ENCODE results near the gene LDLRAD2. TPM values are rescaled to one million over a fixed set of nuclear protein-coding genes. Genes with fewer than 3 reads are reported as not detected.
"Not testable (repeated sequence)": the region's sequence is repeated elsewhere in the genome, so short reads cannot be mapped to it uniquely, and the experiment has no call there.

The LDLRAD2 gene
- total RNA-seq, 1 experiment from 2014 or later: 0.56 TPM

GRCh38 chr1:21823980-21824702, 12.1 kb downstream of the LDLRAD2 start:
- DNase-seq (ENCODE audit: low spot score): no peak

- no peak for DNase-seq (ENCODE audit: low spot score)
Observed at GRCh38 chr1:21824926-21825325, 12.9 kb downstream of the LDLRAD2 start.

- no peak for DNase-seq (ENCODE audit: low spot score)
Observed at GRCh38 chr1:21825393-21825792, 13.3 kb downstream of the LDLRAD2 start.

GRCh38 chr1:21826694-21827093, 14.6 kb downstream of the LDLRAD2 start:
- not testable (repeated sequence) for DNase-seq (ENCODE audit: low spot score)

DNA sequence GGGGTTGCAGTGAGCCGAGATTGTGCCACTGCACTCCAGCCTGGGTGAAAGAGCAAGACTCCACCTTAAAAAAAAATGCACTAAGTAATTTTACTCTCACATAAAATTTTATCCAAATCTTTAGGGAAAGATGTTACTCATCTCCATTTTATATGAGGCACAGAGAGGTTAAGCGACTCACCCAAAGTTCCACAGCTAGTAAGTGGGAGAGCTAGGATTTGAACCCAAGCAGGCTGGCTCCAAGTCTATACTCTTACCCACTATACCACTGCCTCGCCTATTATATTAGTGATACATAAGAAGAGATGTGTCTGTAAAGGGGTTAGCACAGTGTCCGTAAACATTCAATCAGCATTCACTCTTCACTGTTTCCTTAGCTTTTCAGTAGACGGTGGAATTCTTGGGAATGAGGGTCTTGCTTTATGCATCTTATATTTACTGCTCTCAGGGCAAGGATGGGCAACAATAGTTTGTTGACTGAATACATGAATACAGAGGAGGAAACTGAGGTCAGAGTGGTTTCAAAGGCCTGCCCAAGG, 15.1 kb downstream of the LDLRAD2 start:
- DNase-seq (ENCODE audit: low spot score): no peak

DNA sequence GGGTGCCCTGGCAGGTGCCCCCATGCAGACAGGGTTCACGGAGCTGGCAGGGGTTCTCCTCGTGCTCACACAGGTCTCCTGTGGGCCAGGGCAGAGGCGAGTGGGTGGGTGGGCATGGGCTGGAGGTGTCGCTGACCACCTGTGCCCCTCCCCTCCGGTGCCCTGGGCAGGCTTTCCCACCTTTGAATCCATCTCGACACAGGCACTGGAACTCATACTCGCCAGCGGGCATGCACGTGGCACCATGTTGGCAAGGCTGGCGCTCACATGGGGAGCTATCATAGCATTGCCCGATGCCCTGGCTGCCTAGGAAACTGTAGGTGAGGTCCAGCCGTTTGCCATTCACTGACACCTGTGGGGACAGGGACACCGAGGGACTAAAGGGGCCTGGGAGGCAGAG, 16.0 kb downstream of the LDLRAD2 start:
- no peak for DNase-seq (ENCODE audit: low spot score)

DNA sequence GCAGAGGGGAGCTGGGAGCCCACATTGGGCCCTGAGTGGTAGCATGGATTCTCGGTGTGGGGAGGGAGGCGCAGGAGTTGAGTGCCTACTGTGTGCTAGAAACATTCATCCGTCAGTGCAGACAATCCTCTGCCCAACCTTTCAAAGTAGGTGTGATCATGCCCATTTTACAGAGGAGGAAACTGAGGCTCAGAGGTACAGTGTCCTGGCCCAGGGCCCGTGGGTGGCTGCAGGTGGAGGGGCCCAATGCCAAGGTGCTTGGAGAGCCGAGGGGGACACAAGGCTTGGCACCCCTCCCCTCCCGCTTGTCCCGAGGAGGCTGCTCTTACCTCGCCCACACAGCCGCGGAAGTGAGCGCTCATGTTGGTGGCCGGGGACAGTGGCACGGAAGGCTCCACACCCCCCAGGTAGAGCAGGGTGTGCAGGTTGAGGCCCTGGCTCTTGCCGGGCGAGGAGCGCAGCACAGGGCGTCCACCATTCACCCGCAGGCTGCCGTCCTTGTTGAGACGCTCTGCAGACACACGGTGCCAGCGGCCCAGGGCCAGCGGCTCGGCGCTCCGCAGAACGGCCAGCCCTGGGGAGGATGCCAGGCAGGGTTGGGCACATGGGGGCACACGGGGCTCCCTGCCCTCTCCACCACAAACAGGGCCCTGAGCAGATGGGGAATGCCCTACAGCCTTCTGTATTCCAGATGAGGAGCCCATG, 16.6 kb downstream of the LDLRAD2 start:
- no peak for DNase-seq (ENCODE audit: low spot score)

DNA sequence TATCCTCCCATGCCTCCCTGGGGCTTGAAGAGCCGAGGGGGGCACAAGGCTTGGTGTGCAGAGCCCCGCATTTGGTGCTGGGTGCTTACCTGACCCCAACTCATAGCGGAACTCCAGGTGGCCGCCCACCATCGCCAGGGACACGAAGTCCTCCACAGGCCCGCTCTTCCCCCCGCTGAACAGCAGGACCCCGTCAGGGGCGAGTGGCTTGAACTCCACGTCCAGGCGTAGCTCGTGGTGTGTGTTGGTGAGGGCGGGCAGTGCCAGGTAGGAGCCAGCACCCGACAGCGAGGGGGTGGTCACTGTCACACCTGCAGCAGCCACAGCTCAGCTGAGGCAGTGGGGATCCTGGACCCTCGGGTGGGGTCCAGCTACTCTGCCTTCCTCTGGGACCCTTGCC, 17.2 kb downstream of the LDLRAD2 start:
- no peak for DNase-seq (ENCODE audit: low spot score)

DNA sequence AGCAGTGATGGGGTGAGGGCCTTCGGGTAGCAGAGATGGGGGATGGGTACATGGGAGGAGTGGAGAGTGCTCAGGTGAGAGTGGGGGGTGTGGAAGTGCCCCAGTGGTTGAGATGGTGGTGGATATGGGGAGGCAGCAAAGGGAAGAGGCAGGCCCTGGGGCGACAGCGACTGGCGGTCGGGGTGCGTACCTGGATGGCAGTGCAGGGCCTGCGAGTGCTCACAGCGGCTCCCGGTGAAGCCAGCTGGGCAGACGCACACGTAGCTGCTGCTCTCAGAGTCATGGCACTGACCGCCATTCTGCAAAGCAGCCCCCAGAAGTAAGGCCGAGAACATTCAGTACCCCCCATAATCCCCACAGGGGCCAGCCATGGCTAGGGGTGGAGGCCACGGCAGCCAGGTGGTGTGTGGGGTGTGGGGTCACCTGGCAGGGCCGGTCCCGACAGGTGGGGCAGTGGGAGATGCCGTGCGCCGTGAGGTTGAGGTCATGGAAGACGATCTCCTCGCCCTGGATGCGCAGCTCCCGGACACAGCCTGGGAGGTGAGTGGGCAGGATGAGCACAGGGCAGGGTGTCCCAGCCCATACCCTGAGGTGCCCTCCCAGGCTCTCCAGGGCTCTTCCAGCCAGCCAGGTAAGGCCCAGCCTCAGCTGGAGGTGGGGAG, 18.9 kb downstream of the LDLRAD2 start:
- DNase-seq (ENCODE audit: low spot score): no peak

DNA sequence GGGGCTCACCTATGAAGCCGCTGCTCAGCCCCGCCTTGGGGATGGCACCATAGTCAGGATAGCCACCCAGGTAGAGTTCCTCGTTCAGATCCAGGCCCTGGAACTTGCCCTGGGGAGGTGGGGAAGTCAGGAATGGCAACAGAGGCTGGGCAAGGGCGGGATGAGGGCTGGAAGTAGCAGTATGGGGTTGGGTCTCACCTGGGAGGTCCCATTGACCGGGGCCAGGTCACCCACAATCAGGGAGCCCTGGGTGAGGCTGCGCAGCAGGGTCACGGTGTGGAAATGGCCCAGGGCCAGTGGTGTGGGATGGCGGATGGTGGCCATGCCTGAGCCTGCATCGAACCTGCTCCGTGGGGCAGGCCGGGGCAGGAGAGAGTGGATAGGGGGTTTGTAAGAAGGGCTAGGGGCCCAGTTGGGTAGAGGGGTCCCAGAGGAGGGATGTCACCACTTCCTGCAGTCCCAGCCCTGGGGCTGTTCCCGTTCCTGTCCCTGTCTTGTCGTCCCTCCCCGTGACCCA, 19.4 kb downstream of the LDLRAD2 start:
- DNase-seq (ENCODE audit: low spot score): no peak

DNA sequence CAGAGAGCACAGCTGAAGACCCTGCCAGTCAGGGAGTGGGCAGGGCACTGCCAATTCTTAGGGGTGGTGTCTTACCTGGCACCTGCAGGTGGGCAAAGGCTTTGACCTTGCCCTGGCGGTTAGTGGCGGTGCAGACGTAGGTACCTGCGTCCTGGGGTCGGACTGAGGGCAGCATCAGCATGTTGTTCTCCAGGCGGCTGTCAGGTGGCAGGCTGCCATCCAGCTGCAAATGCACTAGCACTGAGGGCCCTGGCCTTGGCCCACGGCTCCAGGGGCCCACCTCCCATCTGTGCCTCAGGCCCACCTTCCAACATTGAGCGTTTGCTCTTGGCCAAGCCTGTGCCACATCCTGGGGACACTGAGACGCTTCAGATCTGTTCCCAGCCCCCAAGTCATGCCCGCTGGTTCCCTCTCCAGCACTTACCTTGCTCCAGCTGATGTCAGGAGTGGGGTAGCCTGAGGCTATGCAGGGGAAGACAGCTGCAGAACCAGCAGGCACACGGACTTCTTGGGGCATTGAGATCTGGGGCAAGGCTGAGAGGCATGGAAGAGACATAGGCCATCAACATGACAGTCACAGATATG, 21.4 kb downstream of the LDLRAD2 start:
- DNase-seq (ENCODE audit: low spot score): no peak

- DNase-seq (ENCODE audit: low spot score): peak; percentile 26
Observed at GRCh38 chr1:21834094-21834493, 22.0 kb downstream of the LDLRAD2 start.

- no peak for DNase-seq (ENCODE audit: low spot score)
Observed at GRCh38 chr1:21834666-21835065, 22.6 kb downstream of the LDLRAD2 start.

DNA sequence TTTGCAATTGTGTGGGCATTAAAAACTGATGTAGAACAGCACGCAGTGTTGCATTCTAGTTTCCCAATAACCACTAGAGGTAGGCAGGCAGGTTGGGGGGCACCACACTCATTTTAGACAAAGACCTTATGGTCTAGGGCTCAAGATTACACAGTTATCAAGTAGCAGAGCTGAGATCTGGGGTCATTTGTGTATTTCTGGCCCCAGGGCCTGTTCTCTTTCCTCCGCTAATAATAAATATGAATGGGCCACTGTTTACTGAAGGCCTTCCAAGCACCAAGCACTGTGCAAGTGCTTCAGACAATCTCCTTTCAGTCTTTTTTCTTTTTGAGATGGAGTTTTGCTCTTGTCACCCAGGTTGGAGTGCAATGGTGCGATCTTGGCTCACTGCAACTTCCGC, 23.9 kb downstream of the LDLRAD2 start:
- DNase-seq (ENCODE audit: low spot score): no peak

GRCh38 chr1:21836729-21837128, 24.7 kb downstream of the LDLRAD2 start:
- DNase-seq (ENCODE audit: low spot score): no peak

- no peak for DNase-seq (ENCODE audit: low spot score)
Observed at GRCh38 chr1:21837476-21837875, 25.4 kb downstream of the LDLRAD2 start.

DNA sequence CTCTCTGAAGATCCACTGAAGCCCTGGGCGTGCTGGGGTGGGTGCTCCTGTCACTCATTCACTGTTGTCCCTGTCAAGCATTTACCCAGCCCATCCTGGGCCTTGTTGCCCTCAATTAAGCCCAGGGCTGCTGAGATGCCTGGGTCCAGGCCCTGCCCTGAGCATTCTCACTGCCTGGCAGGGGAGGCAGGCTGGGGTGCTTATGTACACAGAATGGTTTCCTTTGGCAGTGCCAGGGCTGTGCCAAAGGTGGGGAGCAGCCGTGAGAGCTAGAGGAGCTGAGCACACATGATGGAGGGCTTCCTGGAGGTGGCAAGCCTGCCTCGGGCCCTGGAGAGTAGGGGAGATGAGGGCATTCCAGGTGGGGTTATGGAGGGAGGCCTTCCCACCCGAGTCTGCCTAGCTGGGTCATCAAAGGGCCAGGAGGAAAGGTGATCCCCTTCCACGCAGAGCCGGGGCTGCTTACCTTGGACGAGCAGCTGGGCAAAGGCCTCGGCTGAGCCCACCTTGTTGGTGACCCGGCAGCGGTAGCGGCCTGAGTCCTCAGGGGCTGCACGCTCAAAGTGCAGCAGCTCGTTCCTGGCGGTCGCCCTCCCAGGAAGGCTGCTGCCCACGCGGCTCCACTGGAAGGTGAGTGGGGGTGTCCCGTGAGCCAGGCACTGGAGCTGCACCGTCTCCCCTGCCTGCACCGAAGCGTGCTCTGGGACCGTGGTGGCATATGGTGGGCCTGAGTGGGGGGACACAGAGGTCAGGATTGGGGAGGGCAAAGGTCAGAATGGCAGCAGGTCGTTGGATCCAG, 26.5 kb downstream of the LDLRAD2 start:
- no peak for DNase-seq (ENCODE audit: low spot score)

- no peak for DNase-seq (ENCODE audit: low spot score)
Observed at GRCh38 chr1:21839337-21840037, 27.4 kb downstream of the LDLRAD2 start.

GRCh38 chr1:21840981-21841380, 28.9 kb downstream of the LDLRAD2 start:
- no peak for DNase-seq (ENCODE audit: low spot score)

- no peak for DNase-seq (ENCODE audit: low spot score)
Observed at GRCh38 chr1:21841852-21842466, 29.9 kb downstream of the LDLRAD2 start.

Data from HT-29 (cell line).